Tibial nerve (tissue), 3 donors: ENCODE measurements around the gene OSTM1.

ENCODE experiments used
- CTCF ChIP-seq, 5 experiments: fragments of 200-600 bp in 3 of 5; fragments of 450-650 bp in 2 of 5; sonication (generic) in 3 of 5; IDR thresholded peaks; one replicate each; pipeline ENCODE4 v1.5.1; 2016 to 2019; ENCODE audit warnings: antibody characterized with exemption in 5 of 5, mild to moderate bottlenecking in 3 of 5, moderate library complexity in 2 of 5
- POLR2A ChIP-seq, 2 donors: fragments of 450-650 bp; IDR thresholded peaks; one replicate each; pipeline ENCODE4 v1.6.1; 2017; ENCODE audit warnings: antibody characterized with exemption in 2 of 2, mild to moderate bottlenecking in 2 of 2, moderate library complexity in 2 of 2

GRCh38 chr6:108036884-108037283 is 37.7 kb downstream of the OSTM1 start:
- no peak for TF ChIP-seq POLR2A (IDR thresholded peaks at IDR 0.05)
- TF ChIP-seq CTCF (IDR thresholded peaks at IDR 0.05): no peak
